Mesendoderm (in vitro differentiated cells): ENCODE measurements around the gene UVSSA.
A peak's percentile ranks its signal among the peaks of the same experiment; 100 is the strongest.

ENCODE experiments used
- DNase-seq: peaks from one replicate; pipeline ENCODE4 v3.0.0; 2013
- H2AK5ac ChIP-seq: 2 replicates; pipeline ENCODE4 v1.6.1; 2013; ENCODE audit warnings: low read length, inconsistent platforms
- H2BK120ac ChIP-seq: 2 replicates; pipeline ENCODE4 v1.6.1; 2013; ENCODE audit warnings: low read depth, mild to moderate bottlenecking, low read length, moderate library complexity, mixed read lengths
- H2BK15ac ChIP-seq: replicated peaks from 2 replicates; pipeline ENCODE4 v1.6.1; 2013; ENCODE audit warnings: low read depth, mild to moderate bottlenecking, moderate library complexity
- H2BK5ac ChIP-seq: 2 replicates; pipeline ENCODE4 v1.6.1; 2013; ENCODE audit warnings: low read length, inconsistent platforms
- H3K18ac ChIP-seq: 2 replicates; pipeline ENCODE4 v1.6.1; 2013; ENCODE audit warnings: mild to moderate bottlenecking, low read length, mixed read lengths
- H3K23ac ChIP-seq: one replicate; pipeline ENCODE4 v1.6.1; 2013; ENCODE audit warnings: low read length
- H3K27ac ChIP-seq: 2 replicates; pipeline ENCODE4 v1.5.1; 2013; ENCODE audit warnings: low read depth, mild to moderate bottlenecking, inconsistent platforms, low read length, moderate library complexity
- H3K27me3 ChIP-seq: 2 replicates; pipeline ENCODE4 v1.6.1; 2013; ENCODE audit warnings: low read length, control low read depth, mild to moderate bottlenecking, inconsistent platforms; ENCODE audit not compliant: insufficient read depth, poor library complexity
- H3K36me3 ChIP-seq: 2 replicates; pipeline ENCODE4 v1.6.1; 2013; ENCODE audit warnings: low read length, inconsistent platforms; ENCODE audit not compliant: control insufficient read depth, insufficient read depth
- H3K4ac ChIP-seq: one replicate; pipeline ENCODE4 v1.6.1; 2013; ENCODE audit warnings: low read depth, mild to moderate bottlenecking, low read length, moderate library complexity
- H3K4me1 ChIP-seq: 2 replicates; pipeline ENCODE4 v1.6.1; 2013; ENCODE audit warnings: low read depth, low read length, inconsistent platforms; ENCODE audit not compliant: control insufficient read depth
- H3K4me2 ChIP-seq: 2 replicates; pipeline ENCODE4 v1.6.1; 2013; ENCODE audit warnings: low read length
- H3K4me3 ChIP-seq: 2 replicates; pipeline ENCODE4 v1.5.1; 2013; ENCODE audit warnings: mild to moderate bottlenecking, low read length
- H3K56ac ChIP-seq: one replicate; pipeline ENCODE4 v1.6.1; 2013; ENCODE audit warnings: low read length
- H3K79me1 ChIP-seq: 2 replicates; pipeline ENCODE4 v1.6.1; 2013; ENCODE audit warnings: low read length, inconsistent platforms
- H3K79me2 ChIP-seq: 2 replicates; pipeline ENCODE4 v1.6.1; 2013; ENCODE audit warnings: mild to moderate bottlenecking, low read length; ENCODE audit not compliant: control insufficient read depth, insufficient read depth
- H3K9ac ChIP-seq: 2 replicates; pipeline ENCODE4 v1.6.1; 2013; ENCODE audit warnings: low read length, inconsistent platforms
- H4K5ac ChIP-seq: one replicate; pipeline ENCODE4 v1.6.1; 2013; ENCODE audit warnings: low read length
- H4K8ac ChIP-seq: one replicate; pipeline ENCODE4 v1.6.1; 2013; ENCODE audit warnings: low read depth, mild to moderate bottlenecking, control low read depth, low read length, moderate library complexity
- WGBS: extraction: QIAGEN DNeasy Blood & Tissue Kit; methylation state at CpG from one replicate; pipeline ENCODE4 v1.1.7; 2013; ENCODE audit warnings: low lambda C conversion rate, missing lambda C conversion rate; ENCODE audit not compliant: insufficient coverage; ENCODE audit errors: extremely low coverage; 5-methylcytosine and 5-hydroxymethylcytosine counted together

UVSSA gene

DNA sequence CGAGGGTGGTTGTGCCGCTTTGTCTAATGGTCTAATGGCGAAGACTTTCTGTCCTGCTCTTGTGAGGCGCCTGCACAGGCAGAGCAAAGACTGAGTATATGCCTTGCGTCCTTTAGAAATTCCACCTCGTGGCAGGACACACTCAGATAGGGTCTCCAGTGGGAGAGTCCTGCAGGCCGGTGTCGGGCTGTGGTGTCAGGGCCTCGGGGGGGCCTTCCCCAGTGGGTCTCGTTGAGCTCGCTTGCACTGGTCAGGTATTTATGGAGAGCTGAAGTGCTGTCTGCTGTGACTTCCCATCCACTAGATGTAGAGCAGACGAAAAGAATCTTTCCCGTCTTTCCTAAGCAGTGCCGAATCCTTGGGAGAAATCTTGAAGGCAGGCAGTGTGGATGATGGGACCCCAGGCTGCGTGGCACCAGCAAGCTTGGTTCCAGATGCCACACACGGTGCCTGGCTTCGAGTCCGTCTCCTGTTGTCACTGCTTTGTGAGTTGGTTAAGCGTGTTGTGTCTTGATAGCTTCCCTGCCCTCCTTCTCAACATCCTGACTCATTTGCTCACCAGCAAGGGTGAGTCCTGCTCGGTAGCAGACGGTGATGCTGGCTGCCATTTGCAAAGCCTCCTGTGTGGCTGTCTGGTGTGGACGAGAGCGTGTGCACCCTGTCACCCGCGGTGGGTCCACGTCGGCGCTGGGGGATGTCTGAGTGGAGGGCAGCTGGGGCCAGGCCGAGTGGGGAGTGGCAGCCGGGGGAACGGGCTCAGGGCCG is 36.8 kb upstream of the UVSSA start:
- no peak overlapping the region for H3K23ac ChIP-seq
- H3K4me3 ChIP-seq, result no peak overlapping the region
- peaks cover 57% of the 10 kb centered on the region for H3K79me2 ChIP-seq
- peaks cover 28% of the 10 kb centered on the region for H3K79me1 ChIP-seq
- H3K36me3 ChIP-seq, result peaks cover 3% of the 10 kb centered on the region
- no peak overlapping the region for H2BK5ac ChIP-seq
- H3K56ac ChIP-seq, result peak overlapping the region; percentile 52
- no peak overlapping the region for H2BK15ac ChIP-seq
- H3K4ac ChIP-seq, result no peak overlapping the region
- peak overlapping the region; percentile 61 for H3K9ac ChIP-seq
- DNase-seq, result no peak
- no peak overlapping the region for H3K18ac ChIP-seq
- no peak overlapping the region for H3K27ac ChIP-seq
- WGBS, result no CpG with 5 or more reads among the region's 32 CpGs
- no peak overlapping the region for H2BK120ac ChIP-seq
- H3K4me1 ChIP-seq, result no peaks in the 10 kb centered on the region
- no peak overlapping the region for H3K4me2 ChIP-seq
- H4K5ac ChIP-seq, result no peak overlapping the region
- no peaks in the 10 kb centered on the region for H3K27me3 ChIP-seq
- H2AK5ac ChIP-seq, result no peak overlapping the region
- no peak overlapping the region for H4K8ac ChIP-seq

DNA sequence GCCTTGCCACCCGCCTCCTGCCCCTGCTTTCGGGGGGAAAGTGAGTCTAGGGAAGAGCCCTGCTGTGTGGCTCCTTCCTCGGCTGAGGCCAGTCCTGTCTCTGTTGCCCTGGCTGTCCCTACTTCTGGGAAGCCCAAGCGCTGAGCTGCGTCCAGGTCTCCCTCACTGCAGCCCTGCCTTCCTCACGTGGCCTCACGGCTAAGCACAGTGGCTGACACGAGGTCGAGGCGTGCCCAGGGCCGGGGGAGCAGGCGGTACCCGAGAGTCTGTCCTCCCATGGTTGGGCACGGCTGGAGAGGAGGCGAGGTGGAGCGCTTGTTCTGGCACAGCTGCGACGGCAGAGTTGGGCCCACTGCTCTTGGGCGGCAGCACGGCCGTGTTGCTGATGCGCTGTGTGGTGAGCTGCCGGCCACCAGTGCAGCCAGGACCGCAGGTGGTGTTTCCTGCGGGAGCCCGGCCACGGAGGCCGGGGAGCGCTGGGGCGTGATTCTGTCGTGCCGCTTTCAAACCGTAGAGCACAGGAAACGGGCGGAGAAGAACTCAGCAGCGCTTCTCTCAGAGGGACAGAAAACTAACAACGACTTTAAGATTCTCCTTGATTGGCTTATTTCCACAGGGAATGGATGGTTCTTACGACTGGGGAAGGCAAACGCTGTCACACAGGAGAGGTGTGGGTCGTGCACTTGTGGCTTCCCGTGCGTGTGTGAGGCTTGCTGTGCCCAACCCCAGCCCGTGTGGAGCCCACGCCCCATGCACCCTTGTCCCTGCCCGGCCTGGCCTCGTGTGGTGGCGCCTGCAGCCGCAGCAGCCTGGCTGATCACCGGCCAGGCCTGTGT is 36.0 kb upstream of the UVSSA start:
- no peak overlapping the region for H4K5ac ChIP-seq
- H2BK15ac ChIP-seq, result no peak overlapping the region
- no peak for DNase-seq
- no peak overlapping the region for H3K27ac ChIP-seq
- H3K27me3 ChIP-seq, result no peaks in the 10 kb centered on the region
- H3K56ac ChIP-seq, result no peak overlapping the region
- peaks cover 3% of the 10 kb centered on the region for H3K36me3 ChIP-seq
- peaks cover 26% of the 10 kb centered on the region for H3K79me1 ChIP-seq
- H3K4ac ChIP-seq, result no peak overlapping the region
- H3K4me1 ChIP-seq, result no peaks in the 10 kb centered on the region
- H3K4me2 ChIP-seq, result no peak overlapping the region
- no peak overlapping the region for H2BK120ac ChIP-seq
- no peak overlapping the region for H2BK5ac ChIP-seq
- no peak overlapping the region for H3K4me3 ChIP-seq
- H2AK5ac ChIP-seq, result no peak overlapping the region
- no CpG with 5 or more reads among the region's 49 CpGs for WGBS
- H4K8ac ChIP-seq, result no peak overlapping the region
- no peak overlapping the region for H3K9ac ChIP-seq
- peaks cover 49% of the 10 kb centered on the region for H3K79me2 ChIP-seq
- no peak overlapping the region for H3K18ac ChIP-seq
- no peak overlapping the region for H3K23ac ChIP-seq

DNA sequence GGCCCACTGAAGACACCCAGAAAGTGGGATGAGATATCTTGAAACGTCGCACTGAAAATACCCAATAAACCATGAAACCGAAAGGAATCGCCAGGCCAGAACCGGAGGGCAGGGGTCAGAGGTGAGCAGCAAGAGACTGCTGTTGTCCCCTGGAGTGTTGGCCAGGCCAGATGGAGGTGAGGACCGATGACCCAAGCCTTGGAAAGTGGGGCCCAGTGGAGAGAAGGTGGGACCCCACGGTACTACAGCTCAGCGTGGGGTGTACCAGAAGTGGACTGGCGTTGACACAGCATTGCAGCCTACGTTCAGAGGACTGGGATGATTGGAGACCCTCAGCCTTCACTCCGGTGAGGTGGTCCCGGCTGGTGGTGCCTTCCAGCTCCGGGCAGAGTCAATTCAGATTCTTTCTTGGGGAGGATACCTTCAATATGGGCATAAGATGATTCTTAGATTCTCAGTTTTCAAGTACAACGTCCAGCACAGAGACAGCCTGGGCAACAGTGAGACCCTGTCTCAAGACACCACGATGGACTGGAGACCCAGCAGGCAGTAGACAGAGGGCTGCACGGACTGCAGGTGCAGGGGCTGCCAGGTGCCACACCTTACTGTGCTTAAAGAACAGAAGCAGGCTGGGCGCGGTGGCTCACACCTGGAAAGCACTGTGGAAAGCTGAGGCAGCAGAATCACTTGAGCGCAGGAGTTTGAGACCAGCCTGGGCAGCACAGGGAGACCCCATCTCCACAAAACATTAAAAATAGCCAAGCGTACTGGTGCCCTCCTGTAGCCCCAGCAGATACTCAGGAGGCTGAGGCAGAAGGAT is 34.0 kb upstream of the UVSSA start:
- Histone ChIP-seq H3K4me3 (no peak overlapping the region), H2BK5ac (no peak overlapping the region), H3K27me3 (no peaks in the 10 kb centered on the region), H3K18ac (no peak overlapping the region), H3K4me2 (no peak overlapping the region), H3K4ac (no peak overlapping the region), H4K5ac (no peak overlapping the region), H3K4me1 (no peaks in the 10 kb centered on the region), H3K23ac (no peak overlapping the region), H3K27ac (no peak overlapping the region), H3K56ac (no peak overlapping the region), H3K36me3 (peaks cover 5% of the 10 kb centered on the region), H3K79me1 (peaks cover 25% of the 10 kb centered on the region), H2BK15ac (no peak overlapping the region), H3K9ac (no peak overlapping the region), H2BK120ac (no peak overlapping the region), H2AK5ac (no peak overlapping the region), H4K8ac (no peak overlapping the region), H3K79me2 (peaks cover 31% of the 10 kb centered on the region)
- WGBS, result no CpG with 5 or more reads among the region's 20 CpGs
- DNase-seq, result no peak

DNA sequence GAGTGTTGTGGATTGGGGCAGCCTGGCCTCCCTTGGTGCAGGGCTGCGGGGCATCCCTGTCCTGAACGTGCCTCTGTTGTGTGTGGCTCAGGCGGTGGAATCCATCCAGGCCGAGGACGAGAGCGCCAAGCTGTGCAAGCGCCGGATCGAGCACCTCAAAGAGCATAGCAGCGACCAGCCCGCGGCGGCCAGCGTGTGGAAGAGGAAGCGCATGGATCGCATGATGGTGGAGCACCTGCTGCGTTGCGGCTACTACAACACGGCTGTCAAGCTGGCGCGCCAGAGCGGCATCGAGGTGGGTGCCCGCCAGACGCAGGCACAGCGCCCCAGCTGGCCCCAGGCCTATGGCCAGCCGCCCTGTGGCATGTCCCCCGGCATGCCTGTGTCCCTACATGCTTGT is 31.7 kb upstream of the UVSSA start:
- H2BK15ac ChIP-seq, result no peak overlapping the region
- WGBS, result no CpG with 5 or more reads among the region's 28 CpGs
- H3K4me1 ChIP-seq, result no peaks in the 10 kb centered on the region
- H4K8ac ChIP-seq, result no peak overlapping the region
- no peak overlapping the region for H2BK120ac ChIP-seq
- H3K27me3 ChIP-seq, result no peaks in the 10 kb centered on the region
- no peak overlapping the region for H3K4me3 ChIP-seq
- no peak overlapping the region for H3K4ac ChIP-seq
- no peak overlapping the region for H3K9ac ChIP-seq
- peaks cover 18% of the 10 kb centered on the region for H3K79me2 ChIP-seq
- H3K56ac ChIP-seq, result no peak overlapping the region
- no peak overlapping the region for H2BK5ac ChIP-seq
- H3K4me2 ChIP-seq, result no peak overlapping the region
- H3K36me3 ChIP-seq, result peaks cover 7% of the 10 kb centered on the region
- H3K79me1 ChIP-seq, result peaks cover 16% of the 10 kb centered on the region
- no peak overlapping the region for H3K27ac ChIP-seq
- DNase-seq, result no peak
- no peak overlapping the region for H4K5ac ChIP-seq
- H3K23ac ChIP-seq, result no peak overlapping the region
- no peak overlapping the region for H3K18ac ChIP-seq
- H2AK5ac ChIP-seq, result no peak overlapping the region

DNA sequence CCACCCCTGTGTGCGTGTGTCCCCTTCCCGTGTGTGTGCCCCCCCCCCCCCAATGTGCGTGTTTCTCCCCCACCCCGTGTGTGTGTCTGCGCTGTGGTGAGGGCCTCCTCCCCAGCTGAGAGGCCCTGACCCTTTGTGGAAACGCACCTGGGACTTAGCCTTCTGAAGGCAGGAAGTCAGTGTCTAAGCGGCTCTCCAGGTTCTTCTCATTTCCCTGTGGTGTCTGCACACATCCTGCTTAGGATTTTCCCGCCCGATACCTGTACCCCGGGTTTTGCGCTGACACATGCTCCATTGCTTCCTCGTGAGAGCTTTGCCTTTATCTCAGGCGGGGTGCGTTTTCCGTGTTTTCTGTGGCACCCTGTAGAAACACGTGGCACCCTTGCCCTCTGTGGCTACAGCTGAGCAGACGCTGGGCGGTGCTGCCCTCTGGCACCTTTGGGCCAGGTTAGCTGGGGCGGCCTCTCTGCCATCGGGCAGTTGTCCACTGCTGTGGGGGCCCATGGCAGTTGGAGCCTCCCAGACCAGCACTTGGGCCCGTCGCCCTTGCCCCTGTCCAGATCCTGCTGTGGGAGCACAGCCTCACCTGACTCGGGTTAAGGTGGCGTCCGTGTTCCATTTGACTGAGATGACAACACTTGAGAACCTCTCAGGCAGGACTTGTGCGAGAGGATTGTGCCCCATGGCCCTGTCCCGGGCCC is 31.0 kb upstream of the UVSSA start:
- Histone ChIP-seq H2AK5ac (no peak overlapping the region), H2BK5ac (no peak overlapping the region), H3K4me1 (no peaks in the 10 kb centered on the region), H3K9ac (no peak overlapping the region), H3K56ac (no peak overlapping the region), H3K79me1 (peaks cover 11% of the 10 kb centered on the region), H3K27me3 (no peaks in the 10 kb centered on the region), H4K5ac (no peak overlapping the region), H3K23ac (no peak overlapping the region), H3K18ac (no peak overlapping the region), H3K36me3 (peaks cover 7% of the 10 kb centered on the region), H3K79me2 (peaks cover 11% of the 10 kb centered on the region), H3K27ac (no peak overlapping the region), H3K4ac (no peak overlapping the region), H2BK15ac (no peak overlapping the region), H4K8ac (no peak overlapping the region), H2BK120ac (no peak overlapping the region), H3K4me2 (no peak overlapping the region), H3K4me3 (no peak overlapping the region)
- no peak for DNase-seq
- WGBS, result no CpG with 5 or more reads among the region's 27 CpGs
